Adrenal gland (tissue), 12 donors: Measurements from ENCODE around the gene UNC13C. TPM values are rescaled to one million over a fixed set of nuclear protein-coding genes. Genes with fewer than 3 reads are reported as not detected.

Experiments
- DNase-seq, 7 donors: peaks; one replicate each; pipeline ENCODE4 v3.0.0-alpha.2; 2019 to 2020
- H3K27ac ChIP-seq, 5 donors: fragments of 200-600 bp; sonication (generic) in 4 of 5; 1 replicate in 3 of 5; 2 replicates in 2 of 5; pipeline versions ENCODE4 v1.5.1 to v1.8.0; 2016 to 2020; ENCODE audit warnings: mild to moderate bottlenecking in 1 of 5
- H3K27me3 ChIP-seq: fragments of 200-600 bp; 2 replicates; pipeline ENCODE4 v1.8.0; 2021
- H3K36me3 ChIP-seq, 2 donors: fragments of 200-600 bp; replicated peaks in 1 of 2; 1 replicate in 1 of 2; 2 replicates in 1 of 2; pipeline versions ENCODE4 v1.5.1 to v1.8.0; 2018 to 2022
- H3K4me1 ChIP-seq, 2 donors: fragments of 200-600 bp; replicated peaks in 1 of 2; 1 replicate in 1 of 2; 2 replicates in 1 of 2; pipeline versions ENCODE4 v1.5.1 to v1.8.0; 2018 to 2021
- H3K4me3 ChIP-seq, 4 donors: fragments of 200-600 bp; sonication (generic) in 3 of 4; one replicate each; pipeline ENCODE4 v1.5.1; 2016 to 2018
- H3K9me3 ChIP-seq, 3 donors: fragments of 200-600 bp; sonication (generic) in 1 of 3; replicated peaks in 1 of 3; 1 replicate in 2 of 3; 2 replicates in 1 of 3; pipeline versions ENCODE4 v1.5.1 to v1.8.0; 2016 to 2021
- POLR2A ChIP-seq, 2 donors: fragments of 450-650 bp; IDR thresholded peaks; one replicate each; pipeline ENCODE4 v1.6.1; 2017; ENCODE audit warnings: antibody characterized with exemption in 2 of 2, mild to moderate bottlenecking in 2 of 2, moderate library complexity in 1 of 2
- WGBS, 4 donors: extraction: QIAGEN DNeasy Blood & Tissue Kit in 2 of 4; methylation state at CpG; one replicate each; pipeline versions ENCODE4 v1.1.5 to v1.1.7; 2013 to 2017; 5-methylcytosine and 5-hydroxymethylcytosine counted together
- intact Hi-C, 2 donors: fragments of 100-400 bp; cut with DNase I; formaldehyde crosslinking; loops; one replicate each; pipeline versions ENCODE4 v1.14.1 to v1.15.0; 2022 to 2023
- polyA plus RNA-seq, 3 donors: library from polyadenylated mRNA; stranded (reverse); fragments of 200-250 nt in 2 of 3; fragments of 350-450 nt in 1 of 3; fragmentation: Illumina TruSeq in 1 of 3; extraction: RNeasy Lipid Tissue Mini Kit (QIAGEN cat#74804) in 1 of 3; gene quantifications; one replicate each; pipeline ENCODE4 v1.2.3, GENCODE V29; 2013 to 2014
- total RNA-seq, 9 donors: library from RNA; depleted of rRNA in 4 of 9; stranded (reverse); fragments of >200 nt in 4 of 9; fragments of 120-200 nt in 1 of 9; fragmentation: NEBNext Ultra II Directional in 1 of 9; extraction: Animal tissue kit (Norgen Biotek cat#: 25700) in 1 of 9; gene quantifications; one replicate each; pipeline versions ENCODE4 v1.1.0 to v1.2.4, GENCODE V29; 2013 to 2023
- TF ChIP-seq, protein P1 (sequence below), 6 experiments: fragments of 450-650 bp in 4 of 6; fragments of 200-600 bp in 2 of 6; sonication (generic) in 1 of 6; IDR thresholded peaks; 1 replicate in 5 of 6; 2 replicates in 1 of 6; pipeline versions ENCODE4 v1.5.1 to v1.8.0; 2016 to 2021; ENCODE audit warnings: antibody characterized with exemption in 6 of 6, mild to moderate bottlenecking in 2 of 6, moderate library complexity in 1 of 6
- donor health status: healthy with polysubstance abuse.
- donor health status: Bipolar disorder and iron deficiency.
- donor health status: DM: yes; HTN: yes; CAD: no.
- donor health status: DM: no; HTN: no; CAD: no.
- donor health status: DM: no; HTN: no; CAD: no.
- donor health status: DM: yes; HTN: yes; CAD: no.

Gene UNC13C
- total and polyA plus RNA-seq, 12 donors: 0.04 to 0.61 (median 0.20) TPM; not detected in 4

DNA sequence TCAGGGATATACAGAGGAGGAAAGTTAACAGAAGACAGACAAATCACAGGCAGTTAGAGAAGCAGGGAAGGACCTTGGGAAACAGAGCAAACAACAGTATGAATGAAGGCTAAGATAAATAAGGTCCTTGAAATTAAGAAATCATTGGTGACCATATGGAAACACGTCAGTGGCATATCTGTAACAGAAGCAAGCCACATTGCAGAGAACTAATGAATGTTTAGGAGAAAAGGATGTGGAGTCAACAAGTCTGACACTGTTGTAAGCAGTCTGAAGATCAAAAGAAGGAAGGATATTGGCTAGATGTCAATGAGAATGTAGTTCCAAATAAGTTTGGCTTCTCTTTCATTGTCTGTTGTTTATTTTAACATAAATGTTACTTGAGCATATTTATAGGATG, 542.4 kb downstream of the UNC13C start:
- Histone ChIP-seq H3K9me3 (no peaks in the 10 kb centered on the region), H3K36me3 (no peaks in the 10 kb centered on the region), H3K4me1 (peaks cover 7 to 20% of the 10 kb centered on the region in 2 donors), H3K4me3 (no peak overlapping the region), H3K27ac (no peak overlapping the region), H3K27me3 (no peaks in the 10 kb centered on the region)
- WGBS, 4 donors: 24 to 40% (median 31%) methylated on average over 1 of the region's 1 CpG
- intact Hi-C loops: no loop called here
- TF ChIP-seq, protein P1, sequence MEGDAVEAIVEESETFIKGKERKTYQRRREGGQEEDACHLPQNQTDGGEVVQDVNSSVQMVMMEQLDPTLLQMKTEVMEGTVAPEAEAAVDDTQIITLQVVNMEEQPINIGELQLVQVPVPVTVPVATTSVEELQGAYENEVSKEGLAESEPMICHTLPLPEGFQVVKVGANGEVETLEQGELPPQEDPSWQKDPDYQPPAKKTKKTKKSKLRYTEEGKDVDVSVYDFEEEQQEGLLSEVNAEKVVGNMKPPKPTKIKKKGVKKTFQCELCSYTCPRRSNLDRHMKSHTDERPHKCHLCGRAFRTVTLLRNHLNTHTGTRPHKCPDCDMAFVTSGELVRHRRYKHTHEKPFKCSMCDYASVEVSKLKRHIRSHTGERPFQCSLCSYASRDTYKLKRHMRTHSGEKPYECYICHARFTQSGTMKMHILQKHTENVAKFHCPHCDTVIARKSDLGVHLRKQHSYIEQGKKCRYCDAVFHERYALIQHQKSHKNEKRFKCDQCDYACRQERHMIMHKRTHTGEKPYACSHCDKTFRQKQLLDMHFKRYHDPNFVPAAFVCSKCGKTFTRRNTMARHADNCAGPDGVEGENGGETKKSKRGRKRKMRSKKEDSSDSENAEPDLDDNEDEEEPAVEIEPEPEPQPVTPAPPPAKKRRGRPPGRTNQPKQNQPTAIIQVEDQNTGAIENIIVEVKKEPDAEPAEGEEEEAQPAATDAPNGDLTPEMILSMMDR (IDR thresholded peaks at IDR 0.05): no peak
- TF ChIP-seq POLR2A (IDR thresholded peaks at IDR 0.05): no peak
- no peak for DNase-seq

DNA sequence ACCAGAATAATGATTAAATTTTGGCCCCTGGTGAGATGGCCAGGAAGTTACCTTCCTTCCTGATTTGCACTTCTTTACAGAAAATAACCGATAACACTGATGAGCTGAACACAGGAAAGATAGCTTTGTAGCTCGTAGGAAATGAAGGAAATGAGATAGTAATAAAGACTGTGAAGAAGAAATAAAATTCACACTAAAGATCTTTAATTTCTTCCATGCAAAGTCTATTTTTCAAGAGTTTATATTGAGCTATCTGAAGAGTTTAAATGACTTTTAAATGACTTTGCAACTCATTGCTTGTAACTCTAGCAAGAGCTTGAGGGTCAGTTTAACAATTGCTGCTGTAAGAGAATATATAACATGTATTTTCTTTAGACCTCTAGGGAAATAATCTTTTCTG, 543.0 kb downstream of the UNC13C start:
- Histone ChIP-seq H3K9me3 (no peaks in the 10 kb centered on the region), H3K27ac (no peak overlapping the region), H3K36me3 (no peaks in the 10 kb centered on the region), H3K27me3 (no peaks in the 10 kb centered on the region), H3K4me1 (peaks cover 7 to 20% of the 10 kb centered on the region in 2 donors), H3K4me3 (no peak overlapping the region)
- TF ChIP-seq POLR2A (IDR thresholded peaks at IDR 0.05): no peak
- TF ChIP-seq, protein P1 (IDR thresholded peaks at IDR 0.05): no peak
- no peak for DNase-seq
- 68 to 73% (median 72%) methylated on average over 2 of the region's 2 CpGs for WGBS, 4 donors
- intact Hi-C loops: no loop called here

DNA sequence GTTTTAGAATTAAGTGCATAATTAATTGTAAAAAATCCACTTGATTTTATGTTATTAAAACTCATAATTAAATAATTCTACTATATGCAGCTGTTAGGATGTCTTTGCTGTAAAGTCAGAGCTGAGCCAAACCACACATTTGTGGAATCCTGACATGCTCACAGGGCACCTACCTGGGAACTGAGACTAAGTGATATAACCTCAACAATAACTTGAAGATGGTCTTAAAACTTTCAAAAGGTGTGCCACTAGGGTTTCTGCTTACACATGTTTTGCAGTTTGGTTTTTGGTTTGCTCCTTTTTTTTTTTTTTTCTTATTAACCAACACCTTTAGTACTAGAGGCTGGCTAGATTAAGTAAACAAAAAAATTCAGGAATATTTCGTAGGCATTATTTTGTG, 549.8 kb downstream of the UNC13C start:
- intact Hi-C loops: no loop called here
- 72 to 75% (median 73%) methylated on average over 1 of the region's 1 CpG for WGBS, 4 donors

DNA sequence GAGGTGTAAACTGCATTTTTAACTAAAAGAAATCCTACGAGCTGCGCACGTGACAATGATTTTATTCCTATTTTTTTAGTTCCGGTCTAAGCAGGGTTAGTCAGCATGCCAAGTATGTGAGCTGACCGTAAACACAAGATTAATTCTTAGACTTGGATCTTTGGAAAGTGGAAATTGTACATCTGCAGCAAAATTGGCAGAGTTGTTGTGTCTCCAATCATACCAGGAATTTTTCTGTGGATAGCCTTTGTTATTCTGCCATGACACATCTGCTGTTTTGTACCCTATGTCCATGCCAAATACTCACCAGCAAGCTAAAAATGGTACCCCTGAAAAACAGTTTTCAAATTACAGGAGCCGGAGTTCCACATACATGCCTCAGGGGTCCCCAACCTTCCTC, 562.5 kb downstream of the UNC13C start:
- H3K4me3 ChIP-seq: no peak overlapping the region
- peaks cover 0 to 5% (median 0%) of the 10 kb centered on the region in 3 donors for H3K9me3 ChIP-seq
- no peak overlapping the region for H3K27ac ChIP-seq
- intact Hi-C loops: no loop called here
- H3K36me3 ChIP-seq: no peaks in the 10 kb centered on the region
- TF ChIP-seq, protein P1 (IDR thresholded peaks at IDR 0.05): no peak
- TF ChIP-seq POLR2A (IDR thresholded peaks at IDR 0.05): no peak
- 62 to 75% (median 74%) methylated on average over 6 of the region's 6 CpGs for WGBS, 4 donors
- H3K4me1 ChIP-seq: no peaks in the 10 kb centered on the region
- H3K27me3 ChIP-seq: no peaks in the 10 kb centered on the region
- DNase-seq: no peak

More for the DNA sequence above, 549.8 kb downstream of the UNC13C start:
- no peaks in the 10 kb centered on the region for H3K9me3 ChIP-seq
- no peak overlapping the region for H3K4me3 ChIP-seq
- TF ChIP-seq POLR2A (IDR thresholded peaks at IDR 0.05): no peak
- TF ChIP-seq, protein P1 (IDR thresholded peaks at IDR 0.05): no peak
- no peak for DNase-seq
- no peaks in the 10 kb centered on the region for H3K4me1 ChIP-seq
- H3K36me3 ChIP-seq: no peaks in the 10 kb centered on the region
- H3K27me3 ChIP-seq: no peaks in the 10 kb centered on the region
- no peak overlapping the region for H3K27ac ChIP-seq
